PC-3 (cell line): ENCODE data around the gene E2F3. TPM values are rescaled to one million over a fixed set of nuclear protein-coding genes. Genes with fewer than 3 reads are reported as not detected.

ENCODE experiments used
- ATAC-seq: fragments of 200-7000 bp; cut with Tn5 transposase; 2 replicates; pipeline ENCODE4 v1.9.1; 2020; ENCODE audit warnings: mild to moderate bottlenecking, moderate library complexity
- BruUV-seq: library from RNA; stranded (reverse); fragments of 400-500 nt; replicated peaks from 2 replicates; lab custom pipeline; 2021; lab: Mats Ljungman, UMichigan
- CTCF ChIA-PET: fragments of 300-600 bp; sonication (Branson Sonifier 250); formaldehyde crosslinking; loops from one replicate; lab custom pipeline; 2022; ENCODE audit warnings: antibody characterized with exemption; lab: Charles Lee
- POLR2A ChIA-PET: fragments of 300-600 bp; sonication (Branson Sonifier 250); formaldehyde crosslinking; loops from one replicate; lab custom pipeline; 2022; ENCODE audit warnings: antibody characterized with exemption; ENCODE audit not compliant: unreplicated experiment; lab: Charles Lee
- DNase-seq: peaks from one replicate; pipeline ENCODE4 v3.0.0-alpha.2; 2015
- H2AFZ ChIP-seq: fragments of 300-600 bp; sonication (generic); 2 replicates; pipeline ENCODE4 v1.6.0; 2016; ENCODE audit warnings: antibody characterized with exemption, low read length
- H3F3A ChIP-seq: fragments of 300-600 bp; sonication (generic); one replicate; pipeline ENCODE4 v1.6.0; 2017; ENCODE audit warnings: antibody characterized with exemption, low read length, control low read depth, mild to moderate bottlenecking; ENCODE audit not compliant: unreplicated experiment
- H3K27ac ChIP-seq: fragments of 300-600 bp; sonication (generic); 2 replicates; pipeline ENCODE4 v1.5.1; 2016; ENCODE audit warnings: mild to moderate bottlenecking, low read length
- H3K27me3 ChIP-seq: fragments of 300-600 bp; sonication (generic); 2 replicates; pipeline ENCODE4 v1.6.1; 2016; ENCODE audit warnings: low read length, mixed read lengths
- H3K36me3 ChIP-seq: fragments of 300-600 bp; sonication (generic); 2 replicates; pipeline ENCODE4 v1.6.1; 2016; ENCODE audit warnings: low read depth, mixed run types, low read length, mixed read lengths
- H3K4me1 ChIP-seq: fragments of 300-600 bp; sonication (generic); 2 replicates; pipeline ENCODE4 v1.5.1; 2016; ENCODE audit warnings: low read length; ENCODE audit not compliant: insufficient read depth
- H3K4me2 ChIP-seq: fragments of 300-600 bp; sonication (generic); 2 replicates; pipeline ENCODE4 v1.6.0; 2016; ENCODE audit warnings: low read length
- H3K4me3 ChIP-seq: fragments of 300-600 bp; sonication (generic); 2 replicates; pipeline ENCODE4 v1.5.1; 2016; ENCODE audit warnings: mild to moderate bottlenecking, low read length, mixed read lengths
- H3K79me2 ChIP-seq: fragments of 300-600 bp; sonication (generic); 2 replicates; pipeline ENCODE4 v1.6.1; 2017; ENCODE audit warnings: low read length, mixed read lengths
- H3K9ac ChIP-seq: fragments of 300-600 bp; sonication (generic); 2 replicates; pipeline ENCODE4 v1.6.0; 2016; ENCODE audit warnings: mild to moderate bottlenecking, low read length
- H3K9me2 ChIP-seq: fragments of 300-600 bp; sonication (generic); replicated peaks from 2 replicates; pipeline ENCODE4 v1.6.1; 2016; ENCODE audit warnings: mixed run types, low read length, mixed read lengths
- H3K9me3 ChIP-seq: fragments of 300-600 bp; sonication (generic); 2 replicates; pipeline ENCODE4 v1.6.1; 2016; ENCODE audit warnings: low read length, mixed read lengths
- H4K20me1 ChIP-seq: fragments of 300-600 bp; sonication (generic); 2 replicates; pipeline ENCODE4 v1.6.1; 2016; ENCODE audit warnings: low read length, mixed read lengths
- EZH2 ChIP-seq: fragments of 300-600 bp; sonication (generic); IDR thresholded peaks from one replicate; pipeline ENCODE4 v1.6.1; 2017; ENCODE audit warnings: antibody characterized with exemption, mild to moderate bottlenecking, low read length; ENCODE audit not compliant: unreplicated experiment
- EZH2phosphoT487 ChIP-seq: fragments of 300-600 bp; sonication (generic); IDR thresholded peaks from 2 replicates; pipeline ENCODE4 v1.6.1; 2018; ENCODE audit warnings: mild to moderate bottlenecking, antibody characterized with exemption, low read length, borderline replicate concordance
- intact Hi-C: fragments of 100-400 bp; cut with micrococcal nuclease; formaldehyde crosslinking; loops from 2 replicates; pipeline ENCODE4 v1.9.0; 2023
- total RNA-seq: library from RNA; depleted of rRNA; stranded (reverse); fragments of >200 nt; gene quantifications from 2 replicates; pipeline ENCODE4 v1.2.3, GENCODE V29; 2014
- TF ChIP-seq, protein P1 (sequence below): fragments of 300-600 bp; sonication (generic); conservative IDR thresholded peaks from 2 replicates; pipeline ENCODE4 v1.5.1; 2017; ENCODE audit warnings: antibody characterized with exemption, low read depth, mild to moderate bottlenecking, low read length

E2F3 gene
- total RNA-seq, 1 experiment from 2014 or later = 8.8 TPM

- Histone ChIP-seq H3K4me3 (no peak overlapping the region), H3K4me2 (no peak overlapping the region), H2AFZ (no peak overlapping the region), H3F3A (no peaks in the 10 kb centered on the region), H4K20me1 (no peaks in the 10 kb centered on the region), H3K9me2 (no peaks in the 10 kb centered on the region), H3K27me3 (no peaks in the 10 kb centered on the region), H3K27ac (no peak overlapping the region), H3K79me2 (no peaks in the 10 kb centered on the region), H3K36me3 (no peaks in the 10 kb centered on the region), H3K9ac (no peak overlapping the region), H3K9me3 (no peaks in the 10 kb centered on the region), H3K4me1 (no peaks in the 10 kb centered on the region)
- intact Hi-C loops = no loop called here
- BruUV-seq = no TSS peak
- no peak for TF ChIP-seq EZH2phosphoT487
- no peak for TF ChIP-seq EZH2
- TF ChIP-seq, protein P1, sequence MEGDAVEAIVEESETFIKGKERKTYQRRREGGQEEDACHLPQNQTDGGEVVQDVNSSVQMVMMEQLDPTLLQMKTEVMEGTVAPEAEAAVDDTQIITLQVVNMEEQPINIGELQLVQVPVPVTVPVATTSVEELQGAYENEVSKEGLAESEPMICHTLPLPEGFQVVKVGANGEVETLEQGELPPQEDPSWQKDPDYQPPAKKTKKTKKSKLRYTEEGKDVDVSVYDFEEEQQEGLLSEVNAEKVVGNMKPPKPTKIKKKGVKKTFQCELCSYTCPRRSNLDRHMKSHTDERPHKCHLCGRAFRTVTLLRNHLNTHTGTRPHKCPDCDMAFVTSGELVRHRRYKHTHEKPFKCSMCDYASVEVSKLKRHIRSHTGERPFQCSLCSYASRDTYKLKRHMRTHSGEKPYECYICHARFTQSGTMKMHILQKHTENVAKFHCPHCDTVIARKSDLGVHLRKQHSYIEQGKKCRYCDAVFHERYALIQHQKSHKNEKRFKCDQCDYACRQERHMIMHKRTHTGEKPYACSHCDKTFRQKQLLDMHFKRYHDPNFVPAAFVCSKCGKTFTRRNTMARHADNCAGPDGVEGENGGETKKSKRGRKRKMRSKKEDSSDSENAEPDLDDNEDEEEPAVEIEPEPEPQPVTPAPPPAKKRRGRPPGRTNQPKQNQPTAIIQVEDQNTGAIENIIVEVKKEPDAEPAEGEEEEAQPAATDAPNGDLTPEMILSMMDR = no peak
- ChIA-PET CTCF (no interaction called here), POLR2A (interaction anchor here (0.6 kb wide), 1 partner anchor 887 kb away, joined by 3 read pairs; no protein-coding TSS in a partner anchor)
- no peak for ATAC-seq
- no peak for DNase-seq
These were observed 12.6 kb upstream of the E2F3 start for GRCh38 chr6:20389066-20389465.

DNA sequence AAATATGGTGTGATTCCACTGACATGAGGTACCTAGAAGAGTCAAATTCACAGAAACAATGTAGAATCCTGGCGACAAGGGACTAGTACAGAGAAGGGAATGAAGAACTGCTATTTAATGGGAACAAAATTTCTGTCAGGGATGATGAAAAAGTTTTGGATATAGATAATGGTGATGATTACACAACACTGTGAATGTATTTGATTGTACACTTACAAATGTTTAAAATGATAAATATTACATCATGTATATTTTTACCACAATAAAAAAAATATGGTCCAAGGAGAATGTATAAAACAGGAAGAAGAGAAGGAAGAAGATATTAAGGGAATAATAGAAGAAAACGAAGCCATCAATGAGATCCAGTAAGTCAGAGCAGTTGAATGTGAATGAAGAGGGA lies 8.4 kb upstream of the E2F3 start:
- no peak overlapping the region for H3K4me3 ChIP-seq
- DNase-seq = no peak
- H3K9me3 ChIP-seq = no peaks in the 10 kb centered on the region
- H4K20me1 ChIP-seq = no peaks in the 10 kb centered on the region
- H3F3A ChIP-seq = no peaks in the 10 kb centered on the region
- no peaks in the 10 kb centered on the region for H3K9me2 ChIP-seq
- H3K27ac ChIP-seq = no peak overlapping the region
- ATAC-seq = no peak
- no peak overlapping the region for H3K4me2 ChIP-seq
- no peaks in the 10 kb centered on the region for H3K4me1 ChIP-seq
- no peaks in the 10 kb centered on the region for H3K36me3 ChIP-seq
- intact Hi-C loops = no loop called here
- TF ChIP-seq EZH2phosphoT487 (no peak), EZH2 (no peak)
- TF ChIP-seq, protein P1 = no peak
- H3K9ac ChIP-seq = no peak overlapping the region
- H2AFZ ChIP-seq = no peak overlapping the region
- H3K27me3 ChIP-seq = peaks cover 8% of the 10 kb centered on the region; the same call in 1 of the 2 replicates
- H3K79me2 ChIP-seq = no peaks in the 10 kb centered on the region
- no TSS peak for BruUV-seq
- ChIA-PET CTCF (no interaction called here), POLR2A (no interaction called here)

DNA sequence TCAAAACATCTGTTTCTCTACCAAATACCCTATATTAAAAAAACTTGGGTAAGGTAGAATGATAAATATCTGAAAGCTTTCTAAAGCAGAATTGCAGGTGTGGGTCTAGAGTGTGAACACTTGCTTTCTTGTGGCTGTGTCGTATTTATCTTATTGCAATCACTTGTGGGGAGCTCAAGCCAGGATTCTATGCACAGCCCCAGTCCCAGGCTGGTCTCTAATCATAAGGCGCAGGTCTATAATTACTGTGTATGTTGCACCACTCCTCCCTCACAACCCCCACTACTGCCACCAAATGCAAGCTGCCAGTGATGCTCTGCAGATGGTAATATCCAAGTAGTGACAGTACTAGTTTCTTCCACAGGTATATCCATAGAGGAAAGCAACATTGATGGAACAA lies 2.2 kb upstream of the E2F3 start:
- no peak overlapping the region for H3K9ac ChIP-seq

More for the DNA sequence above, 2.2 kb upstream of the E2F3 start:
- Histone ChIP-seq H3K9me3 (no peaks in the 10 kb centered on the region), H4K20me1 (no peaks in the 10 kb centered on the region), H2AFZ (no peak overlapping the region), H3K27me3 (peaks cover 8% of the 10 kb centered on the region; the same call in 1 of the 2 replicates), H3F3A (no peaks in the 10 kb centered on the region), H3K4me1 (peaks cover 7% of the 10 kb centered on the region), H3K27ac (no peak overlapping the region), H3K4me2 (no peak overlapping the region), H3K4me3 (no peak overlapping the region), H3K36me3 (no peaks in the 10 kb centered on the region), H3K9me2 (no peaks in the 10 kb centered on the region), H3K79me2 (peaks cover 21% of the 10 kb centered on the region)
- DNase-seq = no peak
- BruUV-seq = no TSS peak
- ChIA-PET POLR2A (no interaction called here), CTCF (no interaction called here)
- ATAC-seq = no peak
- intact Hi-C loops = no loop called here
- TF ChIP-seq, protein P1 = no peak
- TF ChIP-seq EZH2 = no peak
